Limb (tissue), 2 donors: ENCODE results near the gene SYCE1.
"Not testable (repeated sequence)": the region's sequence is repeated elsewhere in the genome, so short reads cannot be mapped to it uniquely, and the experiment has no call there.

Source experiments
- DNase-seq, 2 donors: peaks; one replicate each; pipeline ENCODE4 v3.0.0-alpha.2; 2016; ENCODE audit errors: extremely low spot score in 2 of 2

Gene SYCE1

GRCh38 chr10:133557381-133557780, 8.0 kb downstream of the SYCE1 start:
- DNase-seq: no peak

GRCh38 chr10:133555521-133555920, 9.9 kb downstream of the SYCE1 start:
- DNase-seq: no peak

- no peak for DNase-seq
Observed at GRCh38 chr10:133554600-133554999, 10.8 kb downstream of the SYCE1 start.

GRCh38 chr10:133544506-133544905, 20.9 kb downstream of the SYCE1 start:
- no peak for DNase-seq

- DNase-seq: not testable (repeated sequence)
Observed at GRCh38 chr10:133541441-133541975, 23.9 kb downstream of the SYCE1 start.

GRCh38 chr10:133537546-133538545, 27.5 kb downstream of the SYCE1 start:
- no peak for DNase-seq

- DNase-seq: no peak
Observed at GRCh38 chr10:133536198-133536597, 29.2 kb downstream of the SYCE1 start.

GRCh38 chr10:133534417-133534816, 31.0 kb downstream of the SYCE1 start:
- no peak for DNase-seq

- DNase-seq: no peak
Observed at GRCh38 chr10:133532871-133533270, 32.5 kb downstream of the SYCE1 start.

- no peak for DNase-seq
Observed at GRCh38 chr10:133530506-133530905, 34.9 kb downstream of the SYCE1 start.

GRCh38 chr10:133529576-133529946, 35.8 kb downstream of the SYCE1 start:
- DNase-seq: no peak

- DNase-seq: no peak
Observed at GRCh38 chr10:133528845-133529575, 36.4 kb downstream of the SYCE1 start.

- DNase-seq: no peak
Observed at GRCh38 chr10:133528296-133528844, 37.0 kb downstream of the SYCE1 start.

GRCh38 chr10:133527771-133528271, 37.6 kb downstream of the SYCE1 start:
- DNase-seq: no peak

- no peak for DNase-seq
Observed at GRCh38 chr10:133526957-133527588, 38.3 kb downstream of the SYCE1 start, which contains the start of gene CYP2E1. CYP2E1 (plus strand) TSS chr10:133527363; CDS start chr10:133527396, 33 bp downstream.

- DNase-seq: no peak
Observed at GRCh38 chr10:133525444-133525843, 39.9 kb downstream of the SYCE1 start.

- no peak for DNase-seq
Observed at GRCh38 chr10:133523631-133524203, 41.7 kb downstream of the SYCE1 start.

- peak in 1 of 2 donors; percentile 53 for DNase-seq
Observed at GRCh38 chr10:133520193-133520738, 45.1 kb downstream of the SYCE1 start.

GRCh38 chr10:133518517-133518916, 46.9 kb downstream of the SYCE1 start:
- DNase-seq: not testable (repeated sequence)

GRCh38 chr10:133516057-133516456, 49.3 kb downstream of the SYCE1 start:
- no peak for DNase-seq
